SK-N-SH (cell line): Measurements from ENCODE around the gene GPR183. TPM values are rescaled to one million over a fixed set of nuclear protein-coding genes. Genes with fewer than 3 reads are reported as not detected.

ENCODE experiments used
- CTCF ChIA-PET: fragments of 300-600, 350-600 bp; formaldehyde crosslinking; extraction: SDS; loops from one replicate; lab custom pipeline; 2021; lab: Yijun Ruan, JAX
- POLR2A ChIA-PET: fragments of 350-600 bp; sonication (Branson Sonifier 250); formaldehyde crosslinking; extraction: SDS; loops from one replicate; lab custom pipeline; 2020; ENCODE audit warnings: antibody characterized with exemption, inconsistent platforms; lab: Yijun Ruan, JAX
- DNase-seq: peaks from one replicate; pipeline ENCODE4 v3.0.0; 2012
- H2AFZ ChIP-seq: fragments of 200-600 bp; sonication (generic); 2 replicates; pipeline ENCODE4 v1.8.1; 2016; ENCODE audit warnings: antibody characterized with exemption, mild to moderate bottlenecking, low read depth
- H3F3A ChIP-seq: fragments of 200-600 bp; sonication (generic); replicated peaks from 2 replicates; pipeline ENCODE3; 2016; ENCODE audit warnings: antibody characterized with exemption, mild to moderate bottlenecking; ENCODE audit not compliant: insufficient read depth
- H3K27ac ChIP-seq, 2 experiments: fragments of 200-500 bp in 1 of 2; fragments of 200-600 bp in 1 of 2; sonication (Bioruptor generic) in 1 of 2; sonication (generic), shearing (Covaris generic) in 1 of 2; 2 replicates each; pipeline versions ENCODE4 v1.5.1 to v1.6.1; 2014 to 2016; ENCODE audit warnings: low read depth in 2 of 2, inconsistent platforms in 1 of 2, low read length in 1 of 2, mild to moderate bottlenecking in 1 of 2, mixed read lengths in 1 of 2
- H3K27me3 ChIP-seq: fragments of 200-600 bp; sonication (generic), shearing (Covaris generic); 2 replicates; pipeline ENCODE4 v1.6.1; 2016; ENCODE audit warnings: mixed run types; ENCODE audit not compliant: insufficient read depth
- H3K36me3 ChIP-seq, 2 experiments: fragments of 200-500 bp in 1 of 2; fragments of 200-600 bp in 1 of 2; sonication (Bioruptor generic) in 1 of 2; sonication (generic) in 1 of 2; replicated peaks in 1 of 2; 2 replicates each; pipeline versions ENCODE3 to v1.5.1; 2014 to 2016; ENCODE audit warnings: low read length in 1 of 2, mild to moderate bottlenecking in 1 of 2; ENCODE audit not compliant: insufficient read depth in 2 of 2, control insufficient read depth in 1 of 2
- H3K4me1 ChIP-seq, 2 experiments: fragments of 200-500 bp in 1 of 2; fragments of 200-600 bp in 1 of 2; sonication (Bioruptor generic) in 1 of 2; sonication (generic), shearing (Covaris generic) in 1 of 2; 2 replicates each; pipeline versions ENCODE4 v1.5.1 to v1.6.1; 2014 to 2016; ENCODE audit warnings: low read depth in 1 of 2, low read length in 1 of 2, mixed run types in 1 of 2; ENCODE audit not compliant: insufficient read depth in 2 of 2, control insufficient read depth in 1 of 2
- H3K4me2 ChIP-seq: fragments of 200-600 bp; sonication (generic), shearing (Covaris generic); 2 replicates; pipeline ENCODE4 v1.6.1; 2017; ENCODE audit warnings: mixed run types
- H3K4me3 ChIP-seq, 2 experiments: fragments of 200-500 bp in 1 of 2; fragments of 200-600 bp in 1 of 2; sonication (Bioruptor generic) in 1 of 2; sonication (generic), shearing (Covaris generic) in 1 of 2; 2 replicates each; pipeline versions ENCODE4 v1.5.1 to v1.8.1; 2014 to 2016; ENCODE audit warnings: low read depth in 2 of 2, inconsistent platforms in 1 of 2, low read length in 1 of 2, mild to moderate bottlenecking in 1 of 2, mixed read lengths in 1 of 2, moderate library complexity in 1 of 2
- H3K79me2 ChIP-seq: fragments of 200-600 bp; sonication (generic); 2 replicates; pipeline ENCODE4 v1.8.1; 2017; ENCODE audit warnings: mild to moderate bottlenecking; ENCODE audit not compliant: insufficient read depth
- H3K9ac ChIP-seq: fragments of 200-600 bp; sonication (generic); 2 replicates; pipeline ENCODE4 v1.6.1; 2017; ENCODE audit warnings: mixed run types
- H3K9me2 ChIP-seq: fragments of 200-600 bp; sonication (generic); 2 replicates; pipeline ENCODE4 v1.6.1; 2017; ENCODE audit warnings: mixed run types
- H3K9me3 ChIP-seq: fragments of 200-600 bp; sonication (generic); 2 replicates; pipeline ENCODE4 v1.6.1; 2017; ENCODE audit warnings: mixed run types, mild to moderate bottlenecking, moderate library complexity
- H4K20me1 ChIP-seq: fragments of 200-600 bp; sonication (generic); 2 replicates; pipeline ENCODE4 v1.6.1; 2017; ENCODE audit warnings: mild to moderate bottlenecking, mixed run types; ENCODE audit not compliant: insufficient read depth
- CHD2 ChIP-seq: fragments of 150-350 bp; IDR thresholded peaks from 2 replicates; pipeline ENCODE4 v1.6.1; 2018; ENCODE audit warnings: low read length; ENCODE audit not compliant: partially characterized antibody
- CTCF ChIP-seq: fragments of 200-600 bp; sonication (generic); IDR thresholded peaks from 2 replicates; pipeline ENCODE4 v1.6.1; 2017; ENCODE audit warnings: antibody characterized with exemption, mild to moderate bottlenecking, moderate library complexity
- EP300 ChIP-seq, 2 experiments: IDR thresholded peaks; 2 replicates each; pipeline versions ENCODE4 v1.4.0 to v1.6.1; 2012; ENCODE audit warnings: borderline replicate concordance in 1 of 2, low read depth in 1 of 2, low read length in 1 of 2
- GABPA ChIP-seq: IDR thresholded peaks from 2 replicates; pipeline ENCODE4 v1.4.0; 2012; ENCODE audit warnings: low read depth, mild to moderate bottlenecking
- JUND ChIP-seq: IDR thresholded peaks from 2 replicates; pipeline ENCODE4 v1.4.0; 2012
- MEF2A ChIP-seq: IDR thresholded peaks from 2 replicates; pipeline ENCODE4 v1.4.0; 2012; ENCODE audit warnings: low read depth, borderline replicate concordance
- MXI1 ChIP-seq: IDR thresholded peaks from 2 replicates; pipeline ENCODE4 v1.6.1; 2012; ENCODE audit warnings: mild to moderate bottlenecking, low read depth, low read length, improper control_type of control experiment
- PBX3 ChIP-seq: IDR thresholded peaks from 2 replicates; pipeline ENCODE4; 2012
- POLR2AphosphoS5 ChIP-seq: IDR thresholded peaks from 2 replicates; pipeline ENCODE4 v1.6.1; 2012; ENCODE audit warnings: low read depth, low read length
- RCOR1 ChIP-seq: fragments of 150-350 bp; IDR thresholded peaks from 2 replicates; pipeline ENCODE4 v1.6.1; 2017; ENCODE audit warnings: antibody characterized with exemption, low read length
- REST ChIP-seq: IDR thresholded peaks from 2 replicates; pipeline ENCODE4 v1.6.1; 2012; ENCODE audit warnings: mild to moderate bottlenecking, low read depth, low read length, moderate library complexity
- RXRA ChIP-seq: IDR thresholded peaks from 2 replicates; pipeline ENCODE4 v1.4.0; 2012; ENCODE audit warnings: low read depth, mild to moderate bottlenecking, borderline replicate concordance
- SIN3A ChIP-seq: IDR thresholded peaks from 2 replicates; pipeline ENCODE4 v1.6.1; 2012; ENCODE audit warnings: low read depth, mild to moderate bottlenecking, low read length, moderate library complexity, borderline replicate concordance
- SMC3 ChIP-seq: IDR thresholded peaks from 2 replicates; pipeline ENCODE4 v1.6.1; 2012; ENCODE audit warnings: low read depth, low read length, improper control_type of control experiment
- TCF12 ChIP-seq: IDR thresholded peaks from 2 replicates; pipeline ENCODE4 v1.4.0; 2012
- USF2 ChIP-seq: fragments of 150-350 bp; IDR thresholded peaks from 2 replicates; pipeline ENCODE4 v1.6.1; 2017; ENCODE audit warnings: antibody characterized with exemption, low read length, low read depth, borderline replicate concordance
- YY1 ChIP-seq: IDR thresholded peaks from 2 replicates; pipeline ENCODE4 v1.4.0; 2012; ENCODE audit warnings: low read depth, mild to moderate bottlenecking
- WGBS: methylation state at CpG from one replicate; pipeline ENCODE4 v1.1.6; 2017; ENCODE audit warnings: low lambda C conversion rate; 5-methylcytosine and 5-hydroxymethylcytosine counted together
- polyA plus RNA-seq, 3 experiments: library from polyadenylated mRNA; depleted of rRNA; stranded (reverse); fragments of >200 nt; gene quantifications; 2 replicates each; pipeline ENCODE4 v1.2.3, GENCODE V29; 2012

The GPR183 gene
- polyA plus RNA-seq, 1 of the 3 experiments (the other 2 are of a cell fraction), result 0.07 TPM

GRCh38 chr13:99279637-99280036, 27.6 kb downstream of the GPR183 start:
- no peak overlapping the region for H3K27ac ChIP-seq
- no peak for DNase-seq
- H3K79me2 ChIP-seq, result peaks cover 3% of the 10 kb centered on the region; the same call in 1 of the 2 replicates
- no peaks in the 10 kb centered on the region for H3K9me2 ChIP-seq
- 90% methylated on average over 2 of the region's 2 CpGs for WGBS
- peaks cover 5% of the 10 kb centered on the region; the same call in 1 of the 2 replicates for H4K20me1 ChIP-seq
- peaks cover 11% of the 10 kb centered on the region for H3F3A ChIP-seq
- CTCF ChIA-PET, result interaction anchor here (0.6 to 7.8 kb wide), 7 partner anchors 10 to 1365 kb away, joined by 3 to 38 read pairs (median 3); no protein-coding TSS in a partner anchor
- H3K9me3 ChIP-seq, result no peaks in the 10 kb centered on the region
- no peak overlapping the region for H3K4me2 ChIP-seq
- peaks cover 0 to 8% of the 10 kb centered on the region in 2 experiments for H3K36me3 ChIP-seq
- POLR2A ChIA-PET, result no interaction called here
- no peaks in the 10 kb centered on the region for H3K27me3 ChIP-seq
- H3K4me1 ChIP-seq, result peaks cover 3 to 7% of the 10 kb centered on the region in 2 experiments; a peak in 3 of 4 replicates
- H2AFZ ChIP-seq, result no peak overlapping the region
- no peak overlapping the region for H3K9ac ChIP-seq
- no peak overlapping the region for H3K4me3 ChIP-seq
- TF ChIP-seq MEF2A (no peak), PBX3 (no peak), EP300 (IDR thresholded peaks at IDR 0.05; ENCODE audit: borderline replicate concordance in 1 of 2, low read depth in 1 of 2, low read length in 1 of 2) (no peak), SIN3A (no peak), CHD2 (no peak), RCOR1 (no peak), MXI1 (no peak), JUND (no peak), GABPA (no peak), YY1 (no peak), USF2 (no peak), REST (no peak), TCF12 (no peak), RXRA (no peak), POLR2AphosphoS5 (no peak), CTCF (no peak), SMC3 (no peak)
